Activated T-cell treated with anti-CD3 and anti-CD28 coated beads, Interleukin-2, amount 50 U/mL, for 24 hours (primary cell): Measurements from ENCODE around the gene HSPB7.
"Not testable (repeated sequence)": the region's sequence is repeated elsewhere in the genome, so short reads cannot be mapped to it uniquely, and the experiment has no call there.

Source experiments
- DNase-seq: peaks from one replicate; pipeline ENCODE4 v3.0.0-alpha.2; 2020
- H3K27ac Mint-ChIP-seq: 2 replicates; pipeline ENCODE4 v1.8.0; 2020; ENCODE audit warnings: mild to moderate bottlenecking, mixed read lengths
- H3K27me3 Mint-ChIP-seq: 2 replicates; pipeline ENCODE4 v1.8.0; 2020; ENCODE audit warnings: mixed read lengths
- H3K36me3 Mint-ChIP-seq: 2 replicates; pipeline ENCODE4 v1.8.0; 2020; ENCODE audit warnings: low read depth, mixed read lengths
- H3K4me1 Mint-ChIP-seq: 2 replicates; pipeline ENCODE4 v1.8.0; 2020; ENCODE audit warnings: low read depth, mixed read lengths
- H3K4me3 Mint-ChIP-seq: 2 replicates; pipeline ENCODE4 v1.8.0; 2020; ENCODE audit warnings: mild to moderate bottlenecking, moderate library complexity, mixed read lengths
- H3K9me3 Mint-ChIP-seq: 2 replicates; pipeline ENCODE4 v1.8.0; 2020; ENCODE audit warnings: mixed read lengths

Gene HSPB7

GRCh38 chr1:16041200-16041599, 23.4 kb upstream of the HSPB7 start:
- DNase-seq = no peak
- Mint-ChIP-seq H3K27me3 (peaks cover 4% of the 10 kb centered on the region), H3K4me3 (no peak overlapping the region), H3K9me3 (no peaks in the 10 kb centered on the region), H3K4me1 (no peaks in the 10 kb centered on the region), H3K27ac (no peak overlapping the region), H3K36me3 (no peaks in the 10 kb centered on the region)

DNA sequence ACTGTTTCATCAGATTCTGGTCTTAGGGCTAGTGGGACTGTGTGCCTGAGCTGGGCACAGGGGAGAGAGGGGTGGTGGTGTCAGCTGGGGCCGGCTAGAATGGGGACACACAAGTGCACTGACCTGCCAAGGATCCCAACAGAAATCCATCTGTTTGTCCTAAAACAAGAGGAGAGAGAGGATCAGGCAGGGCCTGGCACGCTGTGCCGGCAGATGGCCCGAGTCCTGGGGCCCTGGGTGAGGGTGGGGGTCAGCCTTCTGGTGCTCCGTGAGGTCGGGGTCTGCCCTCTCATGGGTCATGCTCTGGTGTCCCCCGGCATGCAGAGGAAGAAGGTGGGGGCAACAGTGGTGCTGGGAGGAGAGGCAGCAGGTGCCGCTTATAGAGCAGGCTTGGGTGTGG, 22.0 kb upstream of the HSPB7 start:
- H3K27me3 Mint-ChIP-seq, H3K9me3 Mint-ChIP-seq, H3K4me1 Mint-ChIP-seq, H3K4me3 Mint-ChIP-seq, H3K36me3 Mint-ChIP-seq, DNase-seq, H3K27ac Mint-ChIP-seq: not testable (repeated sequence)

GRCh38 chr1:16038620-16038912, 20.7 kb upstream of the HSPB7 start:
- H3K4me3 Mint-ChIP-seq = no peak overlapping the region

GRCh38 chr1:16036461-16036860, 18.6 kb upstream of the HSPB7 start:
- not testable (repeated sequence) for H3K27ac Mint-ChIP-seq, H3K9me3 Mint-ChIP-seq, H3K36me3 Mint-ChIP-seq, H3K4me1 Mint-ChIP-seq, H3K4me3 Mint-ChIP-seq, DNase-seq
- H3K27me3 Mint-ChIP-seq = peaks cover 11% of the 10 kb centered on the region

More at GRCh38 chr1:16038620-16038912, 20.7 kb upstream of the HSPB7 start:
- no peak for DNase-seq
- Mint-ChIP-seq H3K27ac (no peak overlapping the region), H3K36me3 (no peaks in the 10 kb centered on the region), H3K4me1 (no peaks in the 10 kb centered on the region), H3K9me3 (no peaks in the 10 kb centered on the region), H3K27me3 (peaks cover 4% of the 10 kb centered on the region)

GRCh38 chr1:16033103-16033632, 15.3 kb upstream of the HSPB7 start:
- not testable (repeated sequence) for H3K36me3 Mint-ChIP-seq, H3K27ac Mint-ChIP-seq, H3K4me3 Mint-ChIP-seq, DNase-seq, H3K4me1 Mint-ChIP-seq, H3K9me3 Mint-ChIP-seq
- peaks cover 28% of the 10 kb centered on the region for H3K27me3 Mint-ChIP-seq

GRCh38 chr1:16032388-16033102, 14.7 kb upstream of the HSPB7 start:
- peaks cover 33% of the 10 kb centered on the region for H3K27me3 Mint-ChIP-seq
- H3K36me3 Mint-ChIP-seq = no peaks in the 10 kb centered on the region
- peaks cover 2% of the 10 kb centered on the region for H3K4me1 Mint-ChIP-seq
- peak; percentile 72 for DNase-seq
- no peaks in the 10 kb centered on the region for H3K9me3 Mint-ChIP-seq
- no peak overlapping the region for H3K4me3 Mint-ChIP-seq
- H3K27ac Mint-ChIP-seq = no peak overlapping the region

DNA sequence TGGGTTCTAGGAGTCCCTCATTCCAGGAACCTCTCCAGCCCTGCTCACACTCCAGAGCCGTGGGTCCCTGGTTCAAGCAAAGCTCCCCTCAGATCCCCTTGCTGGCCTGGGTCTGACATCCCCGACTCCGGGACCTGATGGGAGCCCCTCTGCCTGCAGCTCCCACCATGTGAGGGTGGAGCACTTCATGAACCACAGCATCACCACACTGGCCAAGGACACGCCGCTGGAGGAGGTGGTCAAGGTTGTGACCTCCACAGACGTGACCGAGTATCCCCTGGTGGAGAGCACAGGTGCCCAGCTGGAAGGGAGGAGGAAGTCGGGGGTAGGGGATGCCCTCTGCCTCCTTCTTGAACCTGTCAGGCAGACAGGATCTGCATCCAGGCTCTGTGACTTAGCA, 13.7 kb upstream of the HSPB7 start:
- Mint-ChIP-seq H3K36me3 (no peaks in the 10 kb centered on the region), H3K27ac (no peak overlapping the region), H3K27me3 (peaks cover 28% of the 10 kb centered on the region), H3K4me3 (no peak overlapping the region), H3K9me3 (no peaks in the 10 kb centered on the region), H3K4me1 (peaks cover 2% of the 10 kb centered on the region)
- DNase-seq = no peak

- no peaks in the 10 kb centered on the region for H3K36me3 Mint-ChIP-seq
- H3K4me3 Mint-ChIP-seq = no peak overlapping the region
- no peak for DNase-seq
- peaks cover 32% of the 10 kb centered on the region for H3K27me3 Mint-ChIP-seq
- H3K27ac Mint-ChIP-seq = no peak overlapping the region
- peaks cover 2% of the 10 kb centered on the region for H3K4me1 Mint-ChIP-seq
- no peaks in the 10 kb centered on the region for H3K9me3 Mint-ChIP-seq
Observed at GRCh38 chr1:16029288-16029687, 11.4 kb upstream of the HSPB7 start.

DNA sequence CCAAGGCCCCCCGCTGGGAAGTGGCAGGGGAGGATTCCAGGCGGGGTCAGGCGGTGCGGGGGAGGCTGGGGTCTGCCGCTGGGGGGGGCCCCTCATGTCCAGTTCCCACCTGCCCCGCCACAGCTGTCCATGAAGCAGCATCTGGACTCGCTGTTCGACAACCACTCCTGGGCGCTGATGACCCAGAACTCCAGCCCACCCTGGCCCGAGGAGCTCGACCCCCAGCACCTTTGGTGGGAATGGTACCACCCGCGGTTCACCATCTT, 11.1 kb upstream of the HSPB7 start:
- not testable (repeated sequence) for H3K27ac Mint-ChIP-seq, H3K4me3 Mint-ChIP-seq, DNase-seq, H3K4me1 Mint-ChIP-seq, H3K36me3 Mint-ChIP-seq, H3K9me3 Mint-ChIP-seq
- peaks cover 32% of the 10 kb centered on the region for H3K27me3 Mint-ChIP-seq

DNA sequence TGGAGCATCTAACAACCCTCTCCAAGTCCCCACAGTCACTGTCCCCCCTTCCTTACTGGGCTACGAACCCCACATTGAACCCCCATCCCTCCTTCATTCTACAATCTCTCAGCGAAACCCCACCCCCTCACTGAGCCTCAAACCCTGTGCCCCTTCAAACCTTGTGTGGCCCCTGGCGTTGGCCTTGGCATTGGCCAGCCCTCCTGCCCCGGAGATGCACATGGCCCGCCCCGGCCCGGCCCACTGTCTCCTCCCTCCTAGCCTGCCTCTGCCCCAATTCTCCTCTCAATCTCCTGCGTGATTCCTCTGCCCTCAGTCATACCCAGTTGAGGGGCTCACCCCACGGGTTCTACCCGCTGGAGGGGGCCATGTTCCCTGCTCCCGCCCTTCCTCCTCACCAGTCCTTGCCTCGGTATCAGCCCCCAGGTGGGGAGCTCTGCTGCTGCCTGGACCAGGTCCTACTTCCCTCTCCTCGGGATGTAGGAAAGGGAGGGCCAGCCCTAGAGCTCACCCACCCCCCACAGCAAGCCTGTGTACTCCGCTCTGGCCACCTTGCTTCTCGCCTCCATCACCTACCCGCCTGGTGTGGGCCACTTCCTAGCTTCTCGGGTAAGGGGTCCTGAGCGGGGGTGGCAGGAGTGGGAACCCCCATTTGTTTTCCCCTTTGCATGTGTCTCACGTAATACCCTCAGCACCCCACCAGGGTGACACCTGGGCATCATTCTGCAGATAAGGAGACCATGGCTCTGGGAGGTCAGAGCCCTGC, 10.6 kb upstream of the HSPB7 start:
- no peak overlapping the region for H3K27ac Mint-ChIP-seq
- H3K27me3 Mint-ChIP-seq = peaks cover 32% of the 10 kb centered on the region
- H3K4me1 Mint-ChIP-seq = peaks cover 2% of the 10 kb centered on the region
- no peaks in the 10 kb centered on the region for H3K9me3 Mint-ChIP-seq
- DNase-seq = no peak
- no peaks in the 10 kb centered on the region for H3K36me3 Mint-ChIP-seq
- H3K4me3 Mint-ChIP-seq = no peak overlapping the region

GRCh38 chr1:16026723-16027484, 9.1 kb upstream of the HSPB7 start:
- Mint-ChIP-seq H3K4me1 (peaks cover 2% of the 10 kb centered on the region), H3K27me3 (peaks cover 25% of the 10 kb centered on the region), H3K27ac (no peak overlapping the region), H3K9me3 (no peaks in the 10 kb centered on the region), H3K36me3 (no peaks in the 10 kb centered on the region), H3K4me3 (no peak overlapping the region)
- DNase-seq = peak; percentile 73

DNA sequence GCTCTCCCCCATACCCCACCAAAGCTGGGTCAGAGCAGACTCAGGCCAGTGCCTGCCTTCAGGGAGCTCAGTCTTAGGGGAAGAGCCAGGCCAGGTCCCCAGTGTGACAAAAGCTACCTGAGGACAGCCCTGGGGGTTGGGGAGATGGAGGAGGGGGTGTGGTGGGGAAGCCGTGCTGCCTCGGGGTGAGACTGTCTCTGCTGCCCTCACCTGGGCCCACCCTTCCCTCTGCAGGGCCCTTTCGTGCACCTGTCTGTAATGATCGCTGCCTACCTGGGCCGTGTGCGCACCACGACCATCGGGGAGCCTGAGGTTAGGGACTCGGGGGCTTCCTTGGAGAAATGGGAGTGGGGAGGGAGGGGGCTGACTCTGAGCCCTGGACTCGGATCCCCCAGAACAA, 8.5 kb upstream of the HSPB7 start:
- not testable (repeated sequence) for H3K27ac Mint-ChIP-seq, H3K9me3 Mint-ChIP-seq

DNA sequence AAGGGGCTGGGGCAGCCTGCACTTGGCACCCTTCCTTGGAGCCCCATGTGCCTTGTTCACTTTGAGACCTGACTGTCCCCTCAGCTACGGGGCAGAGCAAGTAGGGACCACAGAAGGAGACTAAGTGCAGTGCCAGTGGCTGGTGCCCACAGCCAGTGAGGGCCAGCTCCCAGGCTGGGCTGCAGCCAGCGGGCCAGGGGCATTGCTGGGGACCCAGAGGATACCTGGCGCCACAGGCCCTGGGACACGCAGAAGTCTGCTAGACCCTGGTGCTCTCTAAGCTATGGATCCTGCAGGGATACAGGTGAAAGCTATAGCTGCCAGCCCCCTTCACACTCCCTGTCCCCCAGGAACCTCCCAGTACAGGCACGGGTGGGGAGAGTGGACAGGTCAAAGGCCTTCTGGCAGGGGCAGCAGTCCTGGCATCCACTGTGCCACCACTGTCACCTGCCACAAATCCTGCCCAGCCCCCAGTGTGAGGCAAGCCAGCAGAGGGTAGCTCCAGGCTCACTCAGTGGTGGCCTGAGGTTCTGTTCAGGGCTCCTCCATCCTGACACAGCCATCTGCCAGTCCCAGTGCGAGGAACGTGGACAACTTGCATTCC, 5.3 kb upstream of the HSPB7 start:
- no peak for DNase-seq
- no peak overlapping the region for H3K4me3 Mint-ChIP-seq
- H3K36me3 Mint-ChIP-seq = no peaks in the 10 kb centered on the region
- H3K4me1 Mint-ChIP-seq = peaks cover 2% of the 10 kb centered on the region
- no peak overlapping the region for H3K27ac Mint-ChIP-seq
- no peaks in the 10 kb centered on the region for H3K9me3 Mint-ChIP-seq
- H3K27me3 Mint-ChIP-seq = peaks cover 8% of the 10 kb centered on the region

More for the DNA sequence above, 8.5 kb upstream of the HSPB7 start:
- H3K4me3 Mint-ChIP-seq, DNase-seq, H3K36me3 Mint-ChIP-seq, H3K4me1 Mint-ChIP-seq: not testable (repeated sequence)
- peaks cover 25% of the 10 kb centered on the region for H3K27me3 Mint-ChIP-seq

DNA sequence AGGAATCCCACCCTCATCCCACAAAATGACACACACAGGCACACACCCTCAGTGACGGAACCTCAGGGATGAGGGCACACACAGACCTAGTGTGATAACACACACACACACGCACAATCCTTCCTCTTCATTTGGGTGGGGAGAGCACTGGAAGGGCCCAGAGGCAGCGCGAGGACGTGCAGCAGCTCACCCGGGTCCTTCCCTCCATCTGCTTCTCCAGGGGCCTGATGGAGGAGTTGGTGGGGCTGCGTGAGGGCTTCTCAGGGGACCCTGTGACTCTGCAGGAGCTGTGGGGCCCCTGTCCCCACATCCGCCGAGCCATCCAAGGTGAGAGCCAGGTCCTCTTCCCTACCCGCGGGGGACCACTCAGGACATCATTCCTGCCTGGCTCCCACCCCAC, 4.5 kb upstream of the HSPB7 start:
- H3K4me1 Mint-ChIP-seq = no peaks in the 10 kb centered on the region
- H3K27me3 Mint-ChIP-seq = peaks cover 3% of the 10 kb centered on the region
- no peaks in the 10 kb centered on the region for H3K36me3 Mint-ChIP-seq
- DNase-seq = no peak
- no peaks in the 10 kb centered on the region for H3K9me3 Mint-ChIP-seq
- H3K27ac Mint-ChIP-seq = no peak overlapping the region
- no peak overlapping the region for H3K4me3 Mint-ChIP-seq

DNA sequence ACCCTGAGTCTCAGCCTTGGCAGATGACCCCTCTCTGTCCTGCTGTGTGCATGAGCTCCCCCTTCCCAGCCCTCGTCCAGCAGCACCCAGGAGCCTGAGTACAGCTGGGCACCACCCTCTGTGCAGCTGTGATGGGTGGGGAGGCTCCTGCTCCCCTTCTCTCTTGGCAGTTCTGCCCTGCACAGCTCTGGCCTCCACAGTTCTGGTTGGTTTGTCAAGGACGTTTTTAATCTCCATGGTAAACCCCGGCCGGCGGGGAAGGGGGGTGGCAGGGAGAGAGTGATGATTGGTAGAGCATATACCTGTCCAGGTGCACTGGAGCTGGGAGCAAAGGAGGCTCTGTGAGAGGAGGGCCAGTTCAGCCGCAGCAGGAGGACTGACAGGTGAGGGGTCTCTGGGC, 3.8 kb upstream of the HSPB7 start, which contains the start of gene CLCNKA:
TSS of gene CLCNKA (plus strand) at position 356 of the 400 bp plus-strand sequence. CDS start 584 bp downstream, outside the sequence.
- Mint-ChIP-seq H3K27me3 (peaks cover 3% of the 10 kb centered on the region), H3K36me3 (no peaks in the 10 kb centered on the region), H3K4me1 (no peaks in the 10 kb centered on the region), H3K9me3 (no peaks in the 10 kb centered on the region), H3K4me3 (no peak within 1 kb of the TSS), H3K27ac (no peak within 1 kb of the TSS)
- no peak for DNase-seq
